NCI-H524 (cell line): ENCODE results near the gene PTPRT.

Source experiments
- DNase-seq, 2 experiments: peaks; one replicate each; lab custom pipeline; 2025; lab: John Stamatoyannopoulos, UW

PTPRT gene

GRCh38 chr20:43119720-43120119 lies 70.0 kb downstream of the PTPRT start:
- no peak for DNase-seq

DNA sequence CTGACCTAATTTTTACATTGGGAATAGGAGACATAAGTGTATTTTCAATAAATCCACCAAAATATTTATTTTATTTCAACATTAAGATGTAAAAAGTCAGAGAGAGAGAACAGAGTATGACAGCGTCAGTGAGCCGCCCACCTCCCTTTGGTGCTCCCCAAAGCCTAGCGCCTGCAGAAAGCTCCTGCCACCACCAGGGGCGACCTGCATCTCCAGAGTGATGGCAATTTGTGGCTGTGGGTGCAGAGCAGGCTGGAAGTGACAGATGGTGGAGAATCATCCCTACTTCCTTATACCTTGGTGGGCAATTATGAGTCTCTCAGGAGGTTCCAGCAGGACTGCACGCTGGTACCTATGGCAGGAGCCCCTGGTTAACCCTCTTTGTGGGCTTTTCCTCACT lies 87.3 kb downstream of the PTPRT start:
- DNase-seq = peak in 1 of 2 experiments; percentile 57

DNA sequence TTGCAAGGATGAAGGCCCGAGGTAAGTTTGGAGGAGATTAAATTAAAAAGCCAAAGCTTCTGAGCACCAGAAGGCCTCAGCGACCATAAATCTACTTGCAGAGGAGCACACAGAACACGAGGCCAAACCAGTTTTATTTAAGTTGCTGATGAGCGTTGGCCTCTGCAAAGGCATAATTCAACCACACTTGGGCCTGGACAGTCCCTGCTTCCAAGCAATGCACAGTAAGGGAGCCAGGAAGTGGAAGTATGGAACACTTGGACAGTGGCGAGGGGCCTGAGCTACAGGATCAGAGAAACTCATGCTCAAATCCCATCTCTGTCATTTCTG lies 92.8 kb downstream of the PTPRT start:
- DNase-seq = no peak

GRCh38 chr20:43096126-43096930 lies 93.4 kb downstream of the PTPRT start:
- peak in 1 of 2 experiments; percentile 31 for DNase-seq

GRCh38 chr20:43095034-43095433 lies 94.7 kb downstream of the PTPRT start:
- no peak for DNase-seq

- DNase-seq = no peak
These were observed 97.2 kb downstream of the PTPRT start for GRCh38 chr20:43092386-43093088.

DNA sequence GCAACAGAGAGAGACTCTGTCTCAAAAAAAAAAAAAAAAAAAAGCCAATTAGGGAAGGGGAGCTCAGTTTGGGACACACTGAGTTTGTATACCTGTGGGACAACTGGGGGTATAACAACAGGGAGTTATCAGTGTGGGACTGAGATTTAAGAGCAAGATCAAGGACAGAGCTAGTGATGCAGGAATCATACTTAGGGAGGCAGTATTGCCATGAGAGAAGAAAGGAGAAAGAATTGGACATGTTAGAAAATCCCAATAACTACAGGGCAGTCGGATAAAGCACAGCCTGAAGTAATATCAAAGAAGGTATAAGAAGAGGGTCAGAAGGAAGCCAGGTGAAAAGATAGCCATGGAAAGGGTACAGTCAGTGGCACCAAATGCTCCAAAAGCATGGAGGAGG lies 121.2 kb downstream of the PTPRT start:
- DNase-seq = no peak

GRCh38 chr20:43066125-43066524 lies 123.6 kb downstream of the PTPRT start:
- DNase-seq = peak in 1 of 2 experiments; percentile 18

DNA sequence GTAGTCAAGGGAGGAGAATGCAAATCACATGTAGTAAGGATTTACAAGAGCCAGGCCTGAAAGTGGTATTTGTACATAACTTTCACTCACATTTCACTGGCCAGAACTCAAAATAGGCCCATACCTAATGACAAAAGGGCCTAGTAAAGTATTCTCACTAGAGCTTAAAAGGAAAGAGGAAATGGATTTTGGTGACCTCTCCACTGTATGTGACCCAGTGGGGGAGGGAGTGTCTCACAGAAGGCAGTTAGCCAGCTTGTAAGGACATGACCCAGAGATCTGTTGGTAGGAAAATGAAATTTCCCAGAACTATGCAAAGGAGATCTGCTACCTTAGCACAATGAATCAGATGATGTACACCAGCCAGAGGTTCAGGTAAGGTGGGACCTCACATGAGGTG lies 124.4 kb downstream of the PTPRT start:
- no peak for DNase-seq

- no peak for DNase-seq
These were observed 131.6 kb downstream of the PTPRT start for GRCh38 chr20:43058077-43058476.

DNA sequence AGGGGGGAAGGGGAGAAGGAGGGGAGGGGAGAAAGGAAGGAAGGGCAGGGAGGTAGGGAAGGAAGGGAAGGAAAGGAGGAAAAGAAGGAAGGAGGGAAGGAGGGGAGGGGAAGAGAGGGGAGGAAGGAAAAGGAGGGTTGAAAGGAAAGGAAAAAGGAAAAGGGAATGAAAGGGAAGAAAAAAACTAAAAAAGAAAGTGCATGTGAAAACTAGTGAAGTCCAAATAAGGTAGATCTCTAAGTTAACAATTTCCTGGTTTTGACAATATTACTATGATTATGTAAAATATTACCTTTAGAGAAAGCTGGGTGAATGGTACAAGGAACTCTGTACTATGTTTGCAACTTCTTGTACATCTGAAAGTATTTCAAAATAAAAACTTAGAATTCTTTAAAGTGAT lies 132.4 kb downstream of the PTPRT start:
- no peak for DNase-seq

- no peak for DNase-seq
These were observed 134.4 kb downstream of the PTPRT start for GRCh38 chr20:43055181-43055884.

DNA sequence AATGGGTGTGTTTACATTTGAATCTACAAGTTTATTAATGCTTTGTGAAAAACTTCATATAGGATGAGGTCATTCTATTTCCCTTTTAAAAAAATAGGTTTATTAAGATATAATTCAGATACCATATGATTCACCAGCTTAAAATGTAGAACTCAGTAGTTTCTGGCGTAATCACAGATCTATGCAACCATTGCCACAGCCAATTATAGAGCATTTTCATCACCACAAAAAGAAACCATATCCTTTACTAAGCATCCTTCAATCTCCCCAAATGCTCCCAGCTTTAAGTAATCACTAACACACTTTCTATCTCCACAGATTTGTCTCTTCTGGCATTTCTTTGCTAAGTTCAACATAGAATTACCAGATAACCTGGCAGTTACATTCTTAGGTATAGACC lies 137.2 kb downstream of the PTPRT start:
- no peak for DNase-seq

DNA sequence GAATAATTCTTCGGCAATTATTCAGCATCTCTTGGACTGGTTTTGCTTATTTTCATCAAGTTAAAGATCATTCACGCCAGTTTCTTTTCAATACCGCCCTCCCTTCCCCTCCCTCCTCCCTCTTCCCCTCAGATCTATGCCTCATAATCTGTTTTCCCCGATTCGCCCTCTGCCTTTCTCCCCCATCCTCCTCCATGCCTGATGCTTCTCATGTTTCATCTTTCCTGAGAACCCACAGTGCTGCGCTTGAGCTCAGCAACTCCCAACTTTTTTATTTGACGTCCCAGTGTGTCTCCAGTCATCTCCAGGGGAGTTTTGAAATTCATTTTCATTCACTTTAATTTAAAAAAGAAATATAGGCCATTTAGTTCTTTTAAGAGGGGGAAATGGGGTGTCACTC lies 142.7 kb downstream of the PTPRT start:
- DNase-seq = peak; percentile 40 to 69

GRCh38 chr20:43043887-43044286 lies 145.8 kb downstream of the PTPRT start:
- peak; percentile 92 to 94 for DNase-seq

- no peak for DNase-seq
These were observed 149.3 kb downstream of the PTPRT start for GRCh38 chr20:43040427-43040826.

DNA sequence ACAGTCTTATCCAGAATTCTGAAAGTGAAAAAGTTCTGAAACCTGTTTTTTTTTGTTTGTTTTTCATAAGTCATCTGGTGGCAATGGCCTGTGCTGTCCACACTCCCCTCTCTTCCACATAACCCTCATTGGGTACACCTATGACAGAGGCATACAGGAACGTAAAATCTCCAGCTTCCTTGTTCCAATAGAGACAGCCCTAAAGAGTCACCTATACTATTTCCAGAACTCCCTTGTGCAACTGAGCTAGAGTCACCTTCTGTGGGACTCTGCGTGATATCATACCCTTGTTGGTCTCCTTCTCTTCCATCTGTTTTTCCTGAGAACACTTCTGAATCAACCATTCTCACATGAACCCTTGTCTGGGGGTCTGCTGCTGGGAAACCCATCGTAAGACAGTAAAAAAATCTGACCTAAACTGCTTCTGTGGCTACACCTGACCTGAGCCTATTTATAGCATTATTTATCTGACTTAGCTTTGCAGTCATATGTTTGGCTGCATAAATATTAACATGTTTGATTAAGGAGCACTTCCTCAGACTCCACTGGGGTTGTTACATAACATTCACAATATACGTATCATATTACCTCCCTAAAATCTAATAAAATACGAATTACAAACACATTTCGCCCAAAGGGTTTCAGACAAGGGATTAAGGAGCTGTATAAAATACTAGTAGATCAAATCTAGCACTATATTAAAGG lies 151.9 kb downstream of the PTPRT start:
- no peak for DNase-seq

DNA sequence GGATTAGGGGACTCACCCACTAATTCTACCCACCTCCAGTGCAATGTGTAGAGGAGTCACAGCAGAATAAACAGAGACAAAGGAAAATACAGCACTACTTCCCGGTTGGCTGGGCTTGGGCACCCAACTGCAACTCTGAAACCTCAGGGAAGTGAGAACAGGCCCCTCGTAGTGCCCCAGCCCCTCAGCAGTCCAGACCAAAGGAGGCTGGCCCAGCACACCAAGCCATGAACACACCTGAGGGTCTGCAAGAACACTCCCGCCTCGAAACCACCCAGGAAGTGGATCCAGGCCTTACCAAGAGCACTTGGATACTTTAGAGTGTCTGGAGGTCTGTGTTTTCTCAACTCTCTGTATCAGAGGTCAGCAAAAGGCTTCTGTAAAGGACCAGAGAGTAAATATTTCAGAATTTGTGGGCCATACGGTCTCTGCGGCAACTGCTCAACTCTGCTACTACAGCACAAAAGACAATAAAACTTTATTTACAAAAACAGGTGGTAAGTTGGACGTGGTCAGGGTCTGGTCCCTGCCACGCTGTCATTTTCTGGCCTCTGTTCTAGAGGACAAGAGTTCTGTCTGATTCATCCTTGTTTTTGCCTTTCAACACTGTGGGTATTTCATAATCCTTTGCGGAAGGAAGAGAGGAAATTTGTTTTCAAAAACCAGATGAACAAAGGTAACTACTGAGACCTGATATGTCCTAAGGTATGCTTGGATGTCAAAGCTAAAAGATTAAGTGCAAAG lies 154.6 kb downstream of the PTPRT start:
- no peak for DNase-seq

- no peak for DNase-seq
These were observed 157.2 kb downstream of the PTPRT start for GRCh38 chr20:43032459-43032858.

- DNase-seq = no peak
These were observed 160.5 kb downstream of the PTPRT start for GRCh38 chr20:43029176-43029575.

DNA sequence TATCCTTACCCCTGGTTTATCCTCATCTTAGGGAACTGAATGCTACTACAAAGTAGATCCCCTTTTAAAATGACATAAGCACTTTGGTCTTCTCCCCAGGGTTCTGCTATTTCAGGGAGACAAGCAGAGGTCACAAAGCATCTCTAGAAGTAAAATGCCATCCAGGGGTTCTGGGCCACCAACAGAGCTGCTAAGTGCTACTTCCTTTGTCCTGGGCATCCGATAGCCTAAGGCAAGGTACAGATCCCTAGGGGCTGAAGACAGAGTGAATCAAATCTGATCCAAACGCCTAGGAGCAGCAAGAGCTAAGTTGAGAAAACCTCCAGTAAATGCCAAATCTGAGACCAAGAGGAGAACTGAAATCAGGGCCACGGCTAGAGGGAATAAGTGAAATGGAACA lies 161.2 kb downstream of the PTPRT start:
- DNase-seq = no peak

DNA sequence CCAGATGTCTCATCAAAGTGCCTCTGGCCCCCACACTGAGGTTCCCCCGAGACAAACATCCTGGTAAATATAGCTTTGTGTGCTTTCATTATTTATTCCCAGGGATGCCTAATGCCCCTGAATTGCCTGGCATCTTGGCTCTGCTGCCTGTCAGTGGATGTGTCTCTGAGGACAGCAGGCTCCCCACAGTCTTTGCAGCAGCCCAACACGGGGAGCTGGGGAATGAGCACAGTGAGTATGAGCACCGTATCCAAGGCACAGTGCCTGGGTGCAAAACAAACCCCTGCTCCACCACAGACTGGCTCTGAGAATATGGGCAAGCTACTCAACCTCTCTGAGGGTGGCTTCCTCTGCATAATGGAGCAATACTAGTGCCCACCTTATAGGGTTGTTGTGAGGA lies 165.9 kb downstream of the PTPRT start:
- no peak for DNase-seq
